Osteoblast (primary cell): ENCODE data around the gene DCUN1D1. TPM values are rescaled to one million over a fixed set of nuclear protein-coding genes. Genes with fewer than 3 reads are reported as not detected.

Experiments used
- DNase-seq: peaks from one replicate; pipeline ENCODE4 v3.0.0; 2011; ENCODE audit warnings: low spot score, mixed read lengths; ENCODE audit not compliant: insufficient read length; ENCODE audit errors: missing footprints
- H2AFZ ChIP-seq: 2 replicates; pipeline ENCODE4 v1.6.0; 2011; ENCODE audit warnings: mild to moderate bottlenecking, low read length
- H3K27ac ChIP-seq: 2 replicates; pipeline ENCODE4 v1.5.1; 2011; ENCODE audit warnings: mild to moderate bottlenecking, low read depth, low read length, moderate library complexity
- H3K27me3 ChIP-seq: 2 replicates; pipeline ENCODE4 v1.6.0; 2012; ENCODE audit warnings: mild to moderate bottlenecking, control low read depth, inconsistent platforms, low read length, moderate library complexity; ENCODE audit not compliant: insufficient read depth
- H3K36me3 ChIP-seq: 2 replicates; pipeline ENCODE4 v1.5.1; 2011; ENCODE audit warnings: mild to moderate bottlenecking, low read length, control low read depth, moderate library complexity; ENCODE audit not compliant: insufficient read depth
- H3K4me1 ChIP-seq: 2 replicates; pipeline ENCODE4 v1.5.1; 2011; ENCODE audit warnings: mild to moderate bottlenecking, low read length, control low read depth, moderate library complexity; ENCODE audit not compliant: insufficient read depth
- H3K4me2 ChIP-seq: 2 replicates; pipeline ENCODE4 v1.6.0; 2011; ENCODE audit warnings: mild to moderate bottlenecking, low read length; ENCODE audit not compliant: insufficient read depth
- H3K4me3 ChIP-seq: fragments of 200-600 bp; sonication (generic); 3 replicates; pipeline ENCODE4 v1.5.1; 2012; ENCODE audit warnings: mild to moderate bottlenecking, low read length, inconsistent platforms; ENCODE audit not compliant: insufficient read depth
- H3K79me2 ChIP-seq: 2 replicates; pipeline ENCODE4 v1.6.0; 2012; ENCODE audit warnings: mild to moderate bottlenecking, low read length, control low read depth, inconsistent platforms; ENCODE audit not compliant: insufficient read depth
- H3K9me3 ChIP-seq: 2 replicates; pipeline ENCODE4 v1.5.1; 2011; ENCODE audit warnings: low read depth, low read length, control low read depth
- H4K20me1 ChIP-seq: 2 replicates; pipeline ENCODE4 v1.6.0; 2012; ENCODE audit warnings: mild to moderate bottlenecking, low read length, control low read depth; ENCODE audit not compliant: insufficient read depth
- CTCF ChIP-seq: IDR thresholded peaks from 2 replicates; pipeline ENCODE4 v1.5.1; 2011; ENCODE audit warnings: mild to moderate bottlenecking, low read depth, low read length, moderate library complexity; ENCODE audit errors: extremely low read depth
- total RNA-seq: library from RNA; depleted of rRNA; stranded (reverse); fragments of >200 nt; gene quantifications from 2 replicates; pipeline ENCODE4 v1.2.3, GENCODE V29; 2012

DCUN1D1 gene
- total RNA-seq, 1 donor = 38.4 TPM

- H3K4me1 ChIP-seq = peaks cover 23% of the 10 kb centered on the region
- peak; percentile 92 for DNase-seq
- no peak for TF ChIP-seq CTCF
- H3K27me3 ChIP-seq = no peaks in the 10 kb centered on the region
- no peaks in the 10 kb centered on the region for H3K9me3 ChIP-seq
- no peaks in the 10 kb centered on the region for H3K36me3 ChIP-seq
- H3K79me2 ChIP-seq = peaks cover 84% of the 10 kb centered on the region
- peak overlapping the region; percentile 35 for H3K4me2 ChIP-seq
- no peaks in the 10 kb centered on the region for H4K20me1 ChIP-seq
- H2AFZ ChIP-seq = no peak overlapping the region
- no peak overlapping the region for H3K4me3 ChIP-seq
- H3K27ac ChIP-seq = peak overlapping the region; percentile 67
These were observed 11.1 kb downstream of the DCUN1D1 start for GRCh38 chr3:182969277-182969676.

- Histone ChIP-seq H3K27me3 (no peaks in the 10 kb centered on the region), H3K79me2 (peaks cover 67% of the 10 kb centered on the region), H2AFZ (no peak overlapping the region), H3K4me3 (no peak overlapping the region), H3K4me1 (peaks cover 21% of the 10 kb centered on the region), H3K4me2 (no peak overlapping the region), H3K36me3 (no peaks in the 10 kb centered on the region), H4K20me1 (no peaks in the 10 kb centered on the region), H3K9me3 (no peaks in the 10 kb centered on the region), H3K27ac (no peak overlapping the region)
- no peak for DNase-seq
- TF ChIP-seq CTCF = no peak
These were observed 12.8 kb downstream of the DCUN1D1 start for GRCh38 chr3:182967218-182968204.

GRCh38 chr3:182965861-182966366 is 14.4 kb downstream of the DCUN1D1 start:
- H3K27me3 ChIP-seq = no peaks in the 10 kb centered on the region
- H3K36me3 ChIP-seq = no peaks in the 10 kb centered on the region
- H3K9me3 ChIP-seq = no peaks in the 10 kb centered on the region
- H3K4me1 ChIP-seq = peaks cover 12% of the 10 kb centered on the region
- no peaks in the 10 kb centered on the region for H4K20me1 ChIP-seq
- DNase-seq = no peak
- no peak overlapping the region for H3K27ac ChIP-seq
- H2AFZ ChIP-seq = no peak overlapping the region
- no peak overlapping the region for H3K4me2 ChIP-seq
- H3K79me2 ChIP-seq = peaks cover 51% of the 10 kb centered on the region
- TF ChIP-seq CTCF = no peak
- no peak overlapping the region for H3K4me3 ChIP-seq

DNA sequence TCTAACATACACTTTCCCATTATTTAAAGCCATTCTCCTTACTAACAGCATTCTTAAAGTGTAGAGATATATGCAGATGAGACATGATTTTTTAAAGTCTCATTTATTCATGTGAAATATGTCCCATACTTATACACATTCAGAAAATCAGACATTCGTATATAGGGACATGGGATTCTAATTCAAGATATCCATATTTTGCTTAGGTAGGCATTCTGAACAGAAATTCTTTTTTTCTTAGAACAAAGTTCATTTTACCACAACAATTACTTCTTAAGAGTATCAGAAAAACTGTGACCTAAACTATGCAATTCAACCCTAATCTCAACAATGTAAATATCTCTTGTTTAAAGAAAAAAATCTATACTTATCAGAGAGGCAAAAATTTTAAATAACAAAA is 16.2 kb downstream of the DCUN1D1 start:
- Histone ChIP-seq H3K4me2 (no peak overlapping the region), H3K9me3 (no peaks in the 10 kb centered on the region), H3K4me3 (no peak overlapping the region), H3K27me3 (no peaks in the 10 kb centered on the region), H2AFZ (no peak overlapping the region), H3K27ac (no peak overlapping the region), H4K20me1 (no peaks in the 10 kb centered on the region), H3K4me1 (peaks cover 4% of the 10 kb centered on the region), H3K79me2 (peaks cover 39% of the 10 kb centered on the region), H3K36me3 (no peaks in the 10 kb centered on the region)
- no peak for TF ChIP-seq CTCF
- DNase-seq = no peak
